Superior temporal gyrus (tissue), 1 donor: ENCODE data around the gene RASA2.
A peak's percentile ranks its signal among the peaks of the same experiment; 100 is the strongest.
"Not testable (repeated sequence)": the region's sequence is repeated elsewhere in the genome, so short reads cannot be mapped to it uniquely, and the experiment has no call there.

Source experiments
- DNase-seq: peaks from one replicate; pipeline ENCODE4 v3.0.0-alpha.2; 2016; ENCODE audit errors: extremely low spot score

Gene RASA2

DNA sequence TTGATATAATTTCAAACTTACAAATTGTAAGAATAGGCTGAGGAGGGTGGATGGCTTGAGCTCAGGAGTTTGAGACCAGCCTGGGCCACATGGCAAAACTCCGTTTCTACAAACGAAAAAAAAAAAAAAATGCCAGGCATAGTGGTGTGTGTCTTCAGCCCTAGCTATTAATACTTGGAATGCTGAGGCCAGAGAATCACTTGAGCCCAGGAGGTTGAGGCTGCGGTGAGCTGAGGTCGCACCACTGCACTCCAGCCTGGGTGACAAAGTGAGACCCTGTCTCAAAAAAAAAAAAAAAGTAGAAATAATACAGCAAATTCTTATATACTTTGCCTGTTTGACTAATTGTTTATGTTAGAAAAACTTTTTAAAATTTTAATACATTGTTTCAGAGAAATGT lies 10.8 kb downstream of the RASA2 start:
- DNase-seq, result not testable (repeated sequence)

- DNase-seq, result no peak
These were observed 11.9 kb downstream of the RASA2 start for GRCh38 chr3:141498598-141499223.

DNA sequence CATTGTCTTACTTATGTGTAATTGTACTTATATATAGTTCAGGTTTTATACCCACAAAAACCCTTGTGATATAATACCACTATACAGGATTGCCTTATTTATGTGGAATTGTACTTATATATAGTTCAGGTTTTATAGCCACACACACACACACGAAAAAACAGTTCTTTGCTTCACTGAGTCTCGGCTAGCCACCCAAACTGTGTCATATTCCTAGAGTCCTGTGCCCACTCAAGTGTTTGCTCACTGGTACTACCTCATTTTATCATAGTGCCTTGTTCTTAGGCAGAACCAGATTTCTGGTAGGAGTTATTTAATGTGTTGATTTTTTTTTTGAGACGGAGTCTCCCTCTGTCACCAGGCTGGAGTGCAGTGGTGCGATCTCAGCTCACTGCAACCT lies 12.5 kb downstream of the RASA2 start:
- no peak for DNase-seq

DNA sequence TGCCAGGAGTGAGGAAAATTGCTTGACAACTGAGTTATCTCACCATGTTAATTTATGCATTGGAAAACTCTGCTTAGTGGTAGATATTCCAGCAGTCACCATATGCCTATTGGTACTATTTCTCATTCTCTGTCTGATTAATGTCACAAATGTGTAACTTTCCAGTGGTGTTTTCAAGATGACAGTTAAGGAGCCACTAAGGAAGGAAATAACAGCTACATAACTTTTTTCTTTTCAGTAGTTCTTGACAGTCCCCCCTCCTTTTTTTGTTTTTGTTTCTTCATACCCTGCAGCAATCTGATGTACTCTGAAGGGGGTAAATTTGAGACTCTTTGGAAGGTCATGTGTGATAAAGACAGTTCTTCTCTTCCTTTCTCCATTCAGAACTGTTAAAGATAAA lies 13.1 kb downstream of the RASA2 start:
- DNase-seq, result no peak

DNA sequence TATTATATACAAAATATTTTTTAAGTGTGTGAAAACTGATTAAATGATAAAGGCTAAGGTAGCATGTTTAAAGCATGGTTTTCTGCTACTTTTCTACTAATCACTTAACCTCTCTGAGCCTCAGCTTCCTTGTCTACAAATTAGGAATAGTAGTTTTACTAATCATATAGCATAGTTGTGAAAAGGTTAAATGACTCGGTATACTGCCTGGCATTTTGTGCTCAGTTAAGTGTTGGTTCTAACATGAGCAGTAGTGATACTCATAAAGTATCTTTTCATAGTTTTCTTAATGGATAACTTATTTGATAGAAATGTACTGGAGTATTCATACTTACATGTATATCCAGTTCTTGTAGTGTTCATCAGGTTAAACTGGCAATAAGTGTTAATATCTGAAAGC lies 13.6 kb downstream of the RASA2 start:
- no peak for DNase-seq

DNA sequence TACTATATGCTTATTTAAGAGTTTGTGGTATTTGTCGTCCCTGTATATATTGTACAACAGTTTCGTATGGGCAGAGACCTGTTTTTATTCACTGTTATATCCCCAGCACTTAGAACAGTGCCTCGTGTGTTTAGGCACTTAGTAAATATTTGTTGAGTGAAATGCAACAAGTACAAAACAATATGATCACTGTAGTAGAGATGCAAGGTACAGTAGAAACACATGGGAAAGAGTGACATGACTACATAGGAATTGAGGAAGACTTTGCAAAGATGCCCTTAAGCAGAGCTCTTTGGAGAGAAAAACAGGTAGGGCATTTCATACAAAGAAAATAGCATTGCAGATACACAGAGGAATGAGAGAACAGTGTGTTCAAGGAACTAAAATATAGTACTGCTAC lies 18.3 kb downstream of the RASA2 start:
- no peak for DNase-seq

DNA sequence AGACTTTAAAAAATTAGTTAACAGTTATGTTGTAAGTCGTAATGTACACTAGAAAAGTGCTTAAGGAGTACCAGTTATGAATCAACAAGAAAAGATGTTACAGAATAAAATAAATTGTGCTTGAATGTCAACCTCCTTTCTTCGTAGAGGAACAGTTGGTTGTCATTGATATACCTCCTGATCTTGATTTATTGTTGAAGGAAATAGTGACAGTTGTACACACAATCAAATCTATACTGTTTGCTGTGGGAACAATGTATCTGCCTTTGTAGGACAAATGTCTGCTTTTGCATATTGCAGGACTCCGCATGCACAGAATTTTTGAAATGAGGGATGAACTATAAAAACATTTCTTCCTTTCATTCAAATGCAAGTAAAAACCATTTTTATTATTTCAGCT lies 19.2 kb downstream of the RASA2 start:
- DNase-seq, result peak; percentile 42

GRCh38 chr3:141507392-141508066 lies 20.7 kb downstream of the RASA2 start:
- DNase-seq, result no peak

GRCh38 chr3:141508067-141508436 lies 21.2 kb downstream of the RASA2 start:
- DNase-seq, result no peak

DNA sequence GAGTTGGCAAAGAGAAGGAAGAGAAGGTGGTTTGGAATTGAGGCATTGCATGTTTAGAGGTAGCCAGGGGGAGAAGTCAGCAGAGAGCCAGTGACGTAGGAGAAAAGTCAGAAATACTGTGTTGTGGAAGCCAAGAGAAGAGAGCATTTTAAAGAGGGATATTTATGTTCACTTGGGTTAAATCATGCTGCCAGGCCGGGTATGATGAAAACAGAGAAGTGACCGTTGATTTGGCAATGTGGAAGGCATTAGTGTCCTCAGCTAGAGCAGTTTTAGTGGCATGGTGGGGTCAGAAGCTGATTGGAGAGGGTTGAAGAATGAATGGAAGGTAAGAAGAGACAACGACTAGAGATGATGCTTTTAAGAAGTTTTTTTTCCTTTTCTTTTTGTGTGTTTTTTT lies 24.5 kb downstream of the RASA2 start:
- no peak for DNase-seq

- DNase-seq, result no peak
These were observed 27.6 kb downstream of the RASA2 start for GRCh38 chr3:141514382-141514781.

- DNase-seq, result no peak
These were observed 32.8 kb downstream of the RASA2 start for GRCh38 chr3:141519587-141519986.

DNA sequence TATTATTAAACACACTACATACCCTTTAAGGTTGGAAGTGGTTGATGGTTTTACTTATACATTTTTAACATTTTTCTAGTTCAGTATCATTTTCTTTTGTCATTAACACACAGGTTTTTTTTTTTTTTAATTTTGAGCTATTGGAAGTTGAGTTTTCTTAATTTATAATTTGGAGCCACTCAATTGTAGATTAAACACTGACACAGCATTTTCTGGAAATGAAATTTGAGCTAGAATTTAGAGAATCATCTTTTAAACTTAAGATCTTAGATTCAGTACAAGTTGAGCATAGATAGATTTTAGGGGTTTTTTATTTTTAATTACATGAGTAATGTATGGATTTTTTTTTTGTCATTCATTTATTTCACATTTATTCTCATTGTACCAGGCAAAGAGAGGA lies 35.0 kb downstream of the RASA2 start:
- DNase-seq, result no peak

DNA sequence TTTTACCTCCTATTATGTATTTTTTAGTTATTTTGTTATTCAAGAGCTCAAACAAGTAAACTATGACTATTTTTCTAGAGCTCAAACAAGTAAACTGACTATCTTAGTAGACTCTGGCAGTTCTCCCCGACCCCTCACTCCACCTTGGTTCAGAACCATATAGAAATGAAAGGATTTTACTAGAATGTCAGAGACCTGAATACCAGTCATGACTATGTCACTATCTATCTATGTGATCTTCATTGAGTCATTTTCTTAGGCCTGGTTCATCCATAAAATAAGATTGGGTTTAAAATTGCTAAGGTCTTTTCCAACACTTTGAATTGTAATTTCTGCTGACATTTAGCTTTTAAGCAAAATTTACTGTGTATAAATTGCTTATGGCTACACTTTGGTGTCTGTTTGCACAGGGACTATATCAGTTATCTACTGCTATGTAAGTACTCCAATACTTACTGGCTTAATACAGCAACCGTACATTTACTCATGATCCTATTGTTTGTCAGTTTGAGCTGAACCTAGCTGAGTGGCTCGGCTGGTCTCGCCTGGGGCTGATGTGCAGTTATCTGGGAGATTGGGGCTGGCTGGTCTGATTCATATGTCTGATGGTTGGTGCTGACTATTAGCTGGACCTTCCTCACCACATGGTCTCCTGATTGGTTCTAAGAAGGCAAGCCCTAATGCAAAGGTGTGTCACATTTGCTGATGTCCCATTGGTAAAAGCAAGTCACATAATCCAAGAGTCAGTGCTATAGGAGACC lies 37.0 kb downstream of the RASA2 start:
- DNase-seq, result no peak

DNA sequence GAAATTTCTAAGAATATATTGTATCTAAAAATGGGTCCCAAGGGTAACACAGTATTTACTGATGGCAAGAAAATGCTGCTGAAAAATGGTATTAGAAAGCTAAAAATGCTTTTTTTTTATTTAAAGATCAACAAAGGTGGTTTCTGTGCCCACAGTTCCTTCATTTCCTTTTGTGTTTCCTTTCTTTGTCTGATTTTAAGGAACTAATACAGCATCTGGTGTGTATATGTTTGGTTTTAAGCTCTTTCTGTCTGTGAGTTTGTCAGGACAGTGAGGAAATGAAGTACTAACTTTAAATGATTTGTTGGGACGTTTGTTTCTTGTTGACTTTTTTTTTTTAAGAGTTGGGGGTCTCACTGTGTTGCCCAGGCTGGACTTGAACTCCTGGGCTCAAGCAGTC lies 38.2 kb downstream of the RASA2 start:
- DNase-seq, result no peak

DNA sequence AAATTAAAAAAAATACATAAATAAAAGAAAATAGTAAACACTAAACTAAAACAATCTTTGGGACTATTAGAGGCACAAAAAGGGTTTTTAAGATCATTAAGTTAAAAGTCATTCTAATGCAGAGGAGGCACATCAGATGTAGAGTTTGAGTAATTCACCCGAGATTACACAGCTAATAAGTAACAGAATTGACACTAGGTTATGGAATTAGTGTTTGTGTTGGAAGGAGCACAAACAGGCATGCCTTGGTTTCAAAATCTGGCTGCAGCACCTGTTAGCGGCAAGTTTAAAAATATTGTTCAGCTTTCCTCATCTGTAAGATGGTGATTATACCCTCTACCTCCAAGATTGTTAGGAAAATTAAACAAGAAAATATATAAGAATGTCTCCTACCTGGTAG lies 39.0 kb downstream of the RASA2 start:
- no peak for DNase-seq

GRCh38 chr3:141526709-141527108 lies 39.9 kb downstream of the RASA2 start:
- DNase-seq, result no peak

DNA sequence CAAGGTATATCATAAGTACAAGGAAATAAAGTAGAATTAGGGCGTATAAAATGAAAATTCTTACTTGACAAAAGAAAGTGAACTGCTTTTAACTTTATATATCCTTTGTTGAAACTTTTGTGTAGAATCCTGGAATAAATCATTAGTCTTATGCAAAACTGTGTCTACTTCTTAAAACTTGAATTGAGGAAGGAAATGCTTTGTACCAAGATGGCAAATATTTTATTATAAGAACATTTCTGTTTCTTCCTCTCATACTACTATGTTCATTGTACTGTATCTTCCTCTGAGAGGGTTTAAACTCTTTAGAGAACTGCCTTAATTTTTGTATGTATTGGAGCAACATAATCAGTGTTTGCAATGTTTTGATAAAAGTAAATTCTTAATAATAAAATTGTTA lies 42.0 kb downstream of the RASA2 start:
- DNase-seq, result no peak

- DNase-seq, result no peak
These were observed 42.4 kb downstream of the RASA2 start for GRCh38 chr3:141529256-141529655.

GRCh38 chr3:141529717-141530414 lies 43.0 kb downstream of the RASA2 start:
- DNase-seq, result no peak

- DNase-seq, result no peak
These were observed 43.6 kb downstream of the RASA2 start for GRCh38 chr3:141530415-141530768.

DNA sequence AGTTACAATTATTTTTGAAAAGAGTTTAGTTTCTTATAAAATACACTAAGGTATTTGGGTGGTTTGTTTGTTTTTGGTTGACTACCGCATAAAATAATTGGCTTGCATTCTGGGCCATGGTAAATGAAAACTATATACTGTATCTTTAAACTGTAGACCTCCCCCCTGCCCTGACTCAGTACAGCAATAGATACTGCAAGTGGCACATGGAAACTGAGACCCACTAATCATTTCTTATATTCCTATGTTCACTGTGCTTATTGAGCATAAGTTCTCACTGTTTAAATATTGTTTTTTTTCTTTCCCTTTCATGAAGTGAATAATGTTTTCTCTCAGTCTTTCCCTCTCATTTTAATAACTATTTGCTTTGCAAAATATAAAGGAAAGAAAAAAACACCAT lies 45.8 kb downstream of the RASA2 start:
- DNase-seq, result no peak

DNA sequence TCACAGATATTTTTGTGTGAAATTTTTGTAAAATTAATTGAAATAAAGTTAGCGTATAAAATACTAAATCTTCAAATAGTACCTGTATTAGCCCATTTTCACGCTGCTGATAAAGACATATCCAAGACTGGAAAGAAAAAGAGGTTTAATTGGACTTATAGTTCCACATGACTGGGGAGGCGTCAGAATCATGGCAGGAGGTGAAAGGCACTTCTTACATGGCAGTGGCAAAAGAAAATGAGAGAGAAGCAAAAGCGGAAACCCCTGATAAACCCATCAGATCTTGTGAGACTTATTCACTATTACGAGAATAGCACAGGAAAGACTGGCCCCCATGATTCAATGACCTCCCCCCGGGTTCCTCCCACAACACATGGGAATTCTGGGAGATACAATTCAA lies 49.2 kb downstream of the RASA2 start:
- not testable (repeated sequence) for DNase-seq
